Measurements from ENCODE around the gene RABGAP1L. TPM values are rescaled to one million over a fixed set of nuclear protein-coding genes. Genes with fewer than 3 reads are reported as not detected.

RABGAP1L gene
- total and polyA plus RNA-seq, 2 donors (not counting 3 experiments of a cell fraction or from before 2014, with no cell fraction given), result 6.4 to 22.2 TPM

- BruUV-seq (replicated peaks), result no TSS peak
- ChIA-PET CTCF (interaction anchor here (1.0 to 1.3 kb wide), 2 partner anchors 11 to 122 kb away, joined by 4 to 6 read pairs; no protein-coding TSS in a partner anchor), POLR2A (no interaction called here)
- no peak for DNase-seq (ENCODE audit: low read depth, low spot score)
- intact Hi-C loops (cut with micrococcal nuclease), result no loop called here
- no peak for FAIRE-seq
- dilution Hi-C loops (cut with MboI; ENCODE audit: extremely low pct_ligation_motif_present, low sequenced_read_pairs), result no loop called here
- H3K4me3 ChIP-seq (replicated peaks in 1 of 3; ENCODE audit: insufficient read depth in 1 of 3, low read depth in 1 of 3, low read length in 3 of 3), result no peak overlapping the region
- peaks cover 5% of the 10 kb centered on the region for H4K20me1 ChIP-seq (replicated peaks; ENCODE audit: control insufficient read depth, extremely low read depth, insufficient read depth, low read length)
- H3K4me1 ChIP-seq (ENCODE audit: control insufficient read depth, extremely low read depth, insufficient read depth, low read length), result peaks cover 11% of the 10 kb centered on the region
- no peak overlapping the region for H3K27ac ChIP-seq (ENCODE audit: insufficient read depth, low read depth, low read length)
- H3K9me1 ChIP-seq (replicated peaks; ENCODE audit: control insufficient read depth, extremely low read depth, insufficient read depth, low read length), result no peaks in the 10 kb centered on the region
- H3K4me2 ChIP-seq (ENCODE audit: insufficient read depth, low read length), result no peak overlapping the region
- no peaks in the 10 kb centered on the region for H3K27me3 ChIP-seq (ENCODE audit: control insufficient read depth in 2 of 2, insufficient read depth in 2 of 2, low read length in 2 of 2)
- H3K79me2 ChIP-seq (ENCODE audit: control insufficient read depth, insufficient read depth, low read length), result peaks cover 85% of the 10 kb centered on the region
- peaks cover 1 to 12% of the 10 kb centered on the region in 2 experiments for H3K36me3 ChIP-seq (ENCODE audit: control insufficient read depth in 2 of 2, extremely low read depth in 1 of 2, insufficient read depth in 2 of 2, low read length in 2 of 2)
- TF ChIP-seq FOS (IDR thresholded peaks at IDR 0.05; ENCODE audit: borderline replicate concordance, insufficient read depth, low read length) (no peak), CTCF (IDR thresholded peaks at IDR 0.05; ENCODE audit: extremely low read depth in 1 of 2, insufficient read depth in 1 of 2, low read depth in 1 of 2, low read length in 2 of 2) (no peak), POLR2A (IDR thresholded peaks at IDR 0.05; ENCODE audit: low read depth, low read length) (no peak), MAX (IDR thresholded peaks at IDR 0.05; ENCODE audit: insufficient read depth, insufficient read length) (no peak), MYC (IDR thresholded peaks at IDR 0.05; ENCODE audit: low read depth, low read length) (no peak), JUN (IDR thresholded peaks at IDR 0.05; ENCODE audit: borderline replicate concordance, insufficient read depth, insufficient read length, low read depth) (no peak), GATA2 (IDR thresholded peaks at IDR 0.05; ENCODE audit: insufficient read depth, insufficient read length, low read depth, low read length) (no peak), POLR2AphosphoS5 (IDR thresholded peaks at IDR 0.05; ENCODE audit: insufficient read depth, low read depth, low read length) (no peak), EZH2 (IDR thresholded peaks at IDR 0.05; ENCODE audit: borderline replicate concordance, low read depth, low read length, severe bottlenecking) (no peak)
- H3K9me3 ChIP-seq (replicated peaks; ENCODE audit: control insufficient read depth, insufficient read depth, low read length), result no peaks in the 10 kb centered on the region
- no peak overlapping the region for H3K9ac ChIP-seq (replicated peaks; ENCODE audit: extremely low read depth, insufficient read depth, low read length)
- no peak overlapping the region for H2AFZ ChIP-seq (ENCODE audit: low read depth, low read length)
Observed at GRCh38 chr1:175003521-175003920, 844.2 kb downstream of the RABGAP1L start.

All from endothelial cell of umbilical vein (primary cell).